ENCODE results near the gene PFDN6. TPM values are rescaled to one million over a fixed set of nuclear protein-coding genes. Genes with fewer than 3 reads are reported as not detected.
A peak's percentile ranks its signal among the peaks of the same experiment; 100 is the strongest.

PFDN6 gene
- total and polyA plus RNA-seq, 2 of the 13 experiments (the other 11 are each of a cell fraction or from before 2014, with no cell fraction given), result 75.5 to 87.0 TPM

- TF ChIP-seq CBX2 (IDR thresholded peaks at IDR 0.05; ENCODE audit: low read depth, low read length) (no peak), CBX2 (CRISPR knock-in tag; IDR thresholded peaks at IDR 0.05; ENCODE audit: low read depth) (no peak), MLLT10 (CRISPR knock-in tag; IDR thresholded peaks at IDR 0.05) (no peak), ZSCAN20 (CRISPR knock-in tag; IDR thresholded peaks at IDR 0.05; ENCODE audit: borderline replicate concordance) (no peak), DDIT3 (CRISPR knock-in tag; IDR thresholded peaks at IDR 0.05) (0 out of 2 replicates have a peak, but pooled peaks have one; percentile 42), FOXM1 (CRISPR knock-in tag; IDR thresholded peaks at IDR 0.05) (no peak), KDM4B (CRISPR knock-in tag; IDR thresholded peaks at IDR 0.05) (peak; percentile 64; the same call in 1 of the 2 replicates), TFAP4 (IDR thresholded peaks at IDR 0.05; ENCODE audit: borderline replicate concordance, low read depth) (no peak), AGO1 (IDR thresholded peaks at IDR 0.05; ENCODE audit: low read depth, low read length, poor library complexity, severe bottlenecking) (peak; percentile 41), MAZ (IDR thresholded peaks at IDR 0.05; ENCODE audit: borderline replicate concordance, low read depth, low read length) (peak; percentile 94), MAZ (CRISPR knock-in tag; IDR thresholded peaks at IDR 0.05; ENCODE audit: low read depth) (peak; percentile 65), MEF2D (CRISPR knock-in tag; IDR thresholded peaks at IDR 0.05) (0 out of 2 replicates have a peak, but pooled peaks have one; percentile 44), RBM22 (optimal IDR thresholded peaks at IDR 0.05; ENCODE audit: low read length) (peak; percentile 50), MNT (IDR thresholded peaks at IDR 0.05) (peak; percentile 57), ADNP (CRISPR knock-in tag; IDR thresholded peaks at IDR 0.05) (no peak), ZNF451 (CRISPR knock-in tag; IDR thresholded peaks at IDR 0.05) (peak; percentile 67; the same call in 1 of the 2 replicates), ZNF460 (CRISPR knock-in tag; IDR thresholded peaks at IDR 0.05; ENCODE audit: borderline replicate concordance) (peak; percentile 92), ZNF335 (CRISPR knock-in tag; IDR thresholded peaks at IDR 0.05) (no peak), RNF2 (conservative IDR thresholded peaks at IDR 0.05; ENCODE audit: low read depth) (no peak), SOX13 (IDR thresholded peaks at IDR 0.05) (no peak), SOX13 (CRISPR knock-in tag; conservative IDR thresholded peaks at IDR 0.05 in 1 of 2, IDR thresholded peaks at IDR 0.05 in 1 of 2) (0 out of 4 replicates have a peak, but pooled peaks of 1 of the 2 experiments have one; percentile 11), BORCS8-MEF2B (CRISPR knock-in tag; IDR thresholded peaks at IDR 0.05) (peak; percentile 65; the same call in 1 of the 2 replicates), ONECUT2 (CRISPR knock-in tag; IDR thresholded peaks at IDR 0.05) (0 out of 2 replicates have a peak, but pooled peaks have one; percentile 37), RFX5 (IDR thresholded peaks at IDR 0.05; ENCODE audit: low read depth, low read length) (peak; percentile 70), ZNF44 (CRISPR knock-in tag; IDR thresholded peaks at IDR 0.05) (0 out of 2 replicates have a peak, but pooled peaks have one; percentile 38), MED8 (CRISPR knock-in tag; IDR thresholded peaks at IDR 0.05; ENCODE audit: insufficient replicate concordance) (no peak), ERF (CRISPR knock-in tag; IDR thresholded peaks at IDR 0.05) (peak; percentile 54; the same call in 1 of the 2 replicates), ZZZ3 (CRISPR knock-in tag; IDR thresholded peaks at IDR 0.05; ENCODE audit: borderline replicate concordance) (no peak), ZNF430 (CRISPR knock-in tag; IDR thresholded peaks at IDR 0.05) (peak; percentile 89; the same call in 1 of the 2 replicates), FOXK2 (IDR thresholded peaks at IDR 0.05) (no peak), HDAC6 (IDR thresholded peaks at IDR 0.05; ENCODE audit: low read depth, low read length) (no peak)
Observed at GRCh38 chr6:33317669-33318425, 28.4 kb downstream of the PFDN6 start, which contains the start of gene ZBTB22 (continued).
